ENCODE results near the gene PIK3IP1. TPM values are rescaled to one million over a fixed set of nuclear protein-coding genes. Genes with fewer than 3 reads are reported as not detected.

The PIK3IP1 gene
- total and polyA plus RNA-seq, 10 of the 15 experiments (the other 5 are each of a cell fraction or from before 2014, with no cell fraction given), result 0.77 to 6.5 (median 3.0) TPM

DNA sequence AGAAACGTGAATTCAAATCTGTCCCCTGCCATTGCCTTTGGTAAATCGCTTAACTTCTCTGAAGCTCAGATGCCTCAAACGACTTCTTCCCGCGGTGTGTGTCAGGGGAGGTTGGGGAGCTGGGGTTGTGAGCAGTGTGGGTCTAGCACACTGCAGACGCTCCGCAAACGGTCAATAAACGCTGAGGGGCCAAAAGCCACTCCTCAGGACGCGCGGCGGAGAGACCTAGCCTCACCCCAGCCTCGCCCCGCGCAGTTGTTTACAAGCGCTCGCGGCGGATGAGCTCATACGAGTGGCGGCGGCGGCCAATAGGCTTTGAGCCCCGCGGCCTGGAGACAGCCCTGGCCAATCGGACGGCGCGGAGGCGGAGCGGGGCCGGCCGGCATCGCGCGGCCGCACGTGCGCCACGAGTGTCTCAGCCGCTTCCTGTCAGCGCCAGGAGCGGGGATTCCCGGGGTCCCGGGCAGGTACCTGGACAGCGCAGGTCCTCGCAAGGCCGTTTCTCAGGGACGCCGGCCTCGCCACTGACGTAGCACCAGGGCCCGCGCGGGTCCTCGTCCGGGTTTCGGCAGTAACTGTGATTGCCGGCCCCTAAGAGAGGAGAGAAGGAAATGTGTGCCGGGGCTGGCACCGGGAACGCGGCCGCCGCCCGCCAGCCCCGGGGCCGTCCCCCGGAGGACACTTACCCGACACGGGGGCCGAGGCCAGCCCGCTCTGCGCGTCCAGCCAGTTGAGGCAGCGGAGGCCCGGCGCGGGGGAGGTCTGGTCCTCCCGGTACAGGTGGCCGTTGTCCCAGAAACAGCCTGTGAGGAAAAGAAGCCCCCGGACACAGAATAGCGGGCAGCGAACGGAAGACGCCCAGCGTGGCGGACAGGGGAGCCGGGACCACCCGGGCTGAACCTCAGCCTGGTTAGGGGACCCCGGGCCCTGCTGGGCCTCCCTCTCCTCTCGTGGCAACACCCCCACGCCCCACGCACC lies 1.5 kb downstream of the PIK3IP1 start:
- no peaks in the 10 kb centered on the region for H3K79me2 ChIP-seq (ENCODE audit: control insufficient read depth, insufficient read depth, low read length)
- intact Hi-C loops (cut with micrococcal nuclease; ENCODE audit: unreplicated experiment) (loop anchor here (1.0 to 10.0 kb wide), 2 partner anchors 78 to 206 kb away; partner anchors contain the start of genes LIMK2 and SMTN), in situ Hi-C loops (cut with MboI) (no loop called here)
- H3K4me2 ChIP-seq (ENCODE audit: control insufficient read depth, insufficient read depth), result peak overlapping the region; percentile 97
- H3K27me3 ChIP-seq (replicated peaks in 1 of 2; ENCODE audit: control insufficient read depth in 2 of 2, insufficient read depth in 2 of 2, low read length in 1 of 2), result no peaks in the 10 kb centered on the region
- DNase-seq (ENCODE audit: low read depth, low spot score), result peak; percentile 48
- H2AFZ ChIP-seq (ENCODE audit: control insufficient read depth, low read depth, low read length), result peak overlapping the region; percentile 70
- peak; percentile 96 for ATAC-seq
- POLR2A ChIA-PET, result interaction anchor here (0.8 to 1.4 kb wide), 5 partner anchors 10 to 210 kb away, joined by 3 to 8 read pairs (median 4); partner anchors contain the start of genes LIMK2, PATZ1 and SMTN
- H4K20me1 ChIP-seq (ENCODE audit: control insufficient read depth, insufficient read depth), result no peaks in the 10 kb centered on the region
- under 1% methylated on average over 93 of the region's 95 CpGs for WGBS (ENCODE audit: insufficient coverage, insufficient replicate concordance, low lambda C conversion rate, missing lambda C conversion rate)
- BruUV-seq (replicated peaks), result no TSS peak
- peak overlapping the region; percentile 72 for H3K27ac ChIP-seq (ENCODE audit: control insufficient read depth, insufficient read depth)
- RAD21 ChIA-PET (ENCODE audit: unreplicated experiment), result interaction anchor here (0.7 to 2.5 kb wide), 15 partner anchors 12 to 533 kb away, joined by 3 to 21 read pairs (median 4); partner anchors contain the start of genes LIMK2, PATZ1 and RNF185
- SMC1A ChIA-PET (ENCODE audit: uncharacterized antibody, unreplicated experiment), result interaction anchor here (0.6 to 3.0 kb wide), 9 partner anchors 9 to 78 kb away, joined by 3 to 16 read pairs (median 3); partner anchors contain the start of gene LIMK2
- peak overlapping the region; percentile 72 for H3K9ac ChIP-seq (ENCODE audit: control insufficient read depth, insufficient read depth, low read length)
- no peak for FAIRE-seq
- H3K36me3 ChIP-seq (ENCODE audit: control insufficient read depth in 2 of 2, insufficient read depth in 2 of 2, low read length in 1 of 2), result no peaks in the 10 kb centered on the region
- no peaks in the 10 kb centered on the region for H3K9me3 ChIP-seq (replicated peaks; ENCODE audit: control insufficient read depth, insufficient read depth, low read length)
- H3K4me1 ChIP-seq (ENCODE audit: control insufficient read depth, insufficient read depth, low read length), result peaks cover 32% of the 10 kb centered on the region
- peak overlapping the region; percentile 82 for H3K4me3 ChIP-seq
- CTCF ChIA-PET, result interaction anchor here (0.7 to 4.1 kb wide), 14 partner anchors 9 to 340 kb away, joined by 3 to 24 read pairs (median 9); partner anchors contain the start of gene LIMK2
- TF ChIP-seq PML (IDR thresholded peaks at IDR 0.05; ENCODE audit: low read length) (no peak), SMC3 (IDR thresholded peaks at IDR 0.05; ENCODE audit: borderline replicate concordance, low read length) (no peak), CBFB (IDR thresholded peaks at IDR 0.05; ENCODE audit: low read depth) (no peak), CHD2 (IDR thresholded peaks at IDR 0.05; ENCODE audit: borderline replicate concordance, low read depth, low read length) (peak; percentile 74), YY1 (IDR thresholded peaks at IDR 0.05; ENCODE audit: low read depth, low read length) (0 out of 2 replicates have a peak, but pooled peaks have one; percentile 34), BHLHE40 (IDR thresholded peaks at IDR 0.05; ENCODE audit: borderline replicate concordance in 1 of 2, low read depth in 2 of 2, low read length in 1 of 2) (peak; percentile 100), CBX3 (IDR thresholded peaks at IDR 0.05; ENCODE audit: borderline replicate concordance, low read depth) (no peak), SRF (IDR thresholded peaks at IDR 0.05; ENCODE audit: low read depth in 2 of 2, low read length in 2 of 2) (no peak), TAF1 (IDR thresholded peaks at IDR 0.05; ENCODE audit: borderline replicate concordance, low read depth, low read length) (0 out of 2 replicates have a peak, but pooled peaks have one; percentile 12), HDAC6 (IDR thresholded peaks at IDR 0.05; ENCODE audit: unreplicated experiment) (no peak), CREB1 (IDR thresholded peaks at IDR 0.05; ENCODE audit: low read depth) (peak; percentile 60; the same call in 1 of the 2 replicates), FOXM1 (IDR thresholded peaks at IDR 0.05; ENCODE audit: low read depth, low read length) (no peak), ETV6 (conservative IDR thresholded peaks at IDR 0.05 in 1 of 2, IDR thresholded peaks at IDR 0.05 in 1 of 2; ENCODE audit: borderline replicate concordance in 1 of 2, low read depth in 1 of 2) (no peak), ASH2L (IDR thresholded peaks at IDR 0.05; ENCODE audit: borderline replicate concordance, low read depth) (peak; percentile 29; the same call in 1 of the 2 replicates), HCFC1 (IDR thresholded peaks at IDR 0.05; ENCODE audit: low read length) (no peak)
- TF ChIP-seq, protein P1, sequence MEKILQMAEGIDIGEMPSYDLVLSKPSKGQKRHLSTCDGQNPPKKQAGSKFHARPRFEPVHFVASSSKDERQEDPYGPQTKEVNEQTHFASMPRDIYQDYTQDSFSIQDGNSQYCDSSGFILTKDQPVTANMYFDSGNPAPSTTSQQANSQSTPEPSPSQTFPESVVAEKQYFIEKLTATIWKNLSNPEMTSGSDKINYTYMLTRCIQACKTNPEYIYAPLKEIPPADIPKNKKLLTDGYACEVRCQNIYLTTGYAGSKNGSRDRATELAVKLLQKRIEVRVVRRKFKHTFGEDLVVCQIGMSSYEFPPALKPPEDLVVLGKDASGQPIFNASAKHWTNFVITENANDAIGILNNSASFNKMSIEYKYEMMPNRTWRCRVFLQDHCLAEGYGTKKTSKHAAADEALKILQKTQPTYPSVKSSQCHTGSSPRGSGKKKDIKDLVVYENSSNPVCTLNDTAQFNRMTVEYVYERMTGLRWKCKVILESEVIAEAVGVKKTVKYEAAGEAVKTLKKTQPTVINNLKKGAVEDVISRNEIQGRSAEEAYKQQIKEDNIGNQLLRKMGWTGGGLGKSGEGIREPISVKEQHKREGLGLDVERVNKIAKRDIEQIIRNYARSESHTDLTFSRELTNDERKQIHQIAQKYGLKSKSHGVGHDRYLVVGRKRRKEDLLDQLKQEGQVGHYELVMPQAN (conservative IDR thresholded peaks at IDR 0.05), result peak; percentile 93
- TF ChIP-seq, protein P2, sequence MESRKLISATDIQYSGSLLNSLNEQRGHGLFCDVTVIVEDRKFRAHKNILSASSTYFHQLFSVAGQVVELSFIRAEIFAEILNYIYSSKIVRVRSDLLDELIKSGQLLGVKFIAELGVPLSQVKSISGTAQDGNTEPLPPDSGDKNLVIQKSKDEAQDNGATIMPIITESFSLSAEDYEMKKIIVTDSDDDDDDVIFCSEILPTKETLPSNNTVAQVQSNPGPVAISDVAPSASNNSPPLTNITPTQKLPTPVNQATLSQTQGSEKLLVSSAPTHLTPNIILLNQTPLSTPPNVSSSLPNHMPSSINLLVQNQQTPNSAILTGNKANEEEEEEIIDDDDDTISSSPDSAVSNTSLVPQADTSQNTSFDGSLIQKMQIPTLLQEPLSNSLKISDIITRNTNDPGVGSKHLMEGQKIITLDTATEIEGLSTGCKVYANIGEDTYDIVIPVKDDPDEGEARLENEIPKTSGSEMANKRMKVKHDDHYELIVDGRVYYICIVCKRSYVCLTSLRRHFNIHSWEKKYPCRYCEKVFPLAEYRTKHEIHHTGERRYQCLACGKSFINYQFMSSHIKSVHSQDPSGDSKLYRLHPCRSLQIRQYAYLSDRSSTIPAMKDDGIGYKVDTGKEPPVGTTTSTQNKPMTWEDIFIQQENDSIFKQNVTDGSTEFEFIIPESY (IDR thresholded peaks at IDR 0.05), result no peak
- TF ChIP-seq, protein P3, sequence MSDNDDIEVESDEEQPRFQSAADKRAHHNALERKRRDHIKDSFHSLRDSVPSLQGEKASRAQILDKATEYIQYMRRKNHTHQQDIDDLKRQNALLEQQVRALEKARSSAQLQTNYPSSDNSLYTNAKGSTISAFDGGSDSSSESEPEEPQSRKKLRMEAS (IDR thresholded peaks at IDR 0.05; ENCODE audit: low read depth, low read length), result peak; percentile 98

All from GM12878 (cell line).